Measurements from ENCODE around the gene DDHD1.

- TF ChIP-seq POLR2AphosphoS5 (IDR thresholded peaks at IDR 0.05) (no peak), CTCF (IDR thresholded peaks at IDR 0.05) (no peak)
Measured at GRCh38 chr14:53108292-53109104, 44.6 kb downstream of the DDHD1 start.

All from sigmoid colon (tissue), 4 donors.